GM08714 (cell line): ENCODE data around the gene NECAB2.

ENCODE experiments used
- H3K4me3 ChIP-seq: fragments of 200-500 bp; sonication (Bioruptor generic); 2 replicates; pipeline ENCODE4 v1.5.1; 2014; ENCODE audit warnings: mild to moderate bottlenecking, low read length, inconsistent platforms
- ZNF274 ChIP-seq: IDR thresholded peaks from 2 replicates; pipeline ENCODE4 v1.6.1; 2012; ENCODE audit warnings: mild to moderate bottlenecking, low read depth, low read length

NECAB2 gene

GRCh38 chr16:83963277-83964119 is 4.5 kb upstream of the NECAB2 start:
- TF ChIP-seq ZNF274 = no peak
- no peak overlapping the region for H3K4me3 ChIP-seq

- H3K4me3 ChIP-seq = no peak overlapping the region
- TF ChIP-seq ZNF274 = no peak
Observed at GRCh38 chr16:83964684-83965443, 3.2 kb upstream of the NECAB2 start.

GRCh38 chr16:83965444-83966152 is 2.4 kb upstream of the NECAB2 start:
- no peak for TF ChIP-seq ZNF274
- H3K4me3 ChIP-seq = no peak overlapping the region

- TF ChIP-seq ZNF274 = no peak
- H3K4me3 ChIP-seq = no peak overlapping the region
Observed at GRCh38 chr16:83966153-83966696, 1.8 kb upstream of the NECAB2 start.

GRCh38 chr16:83967091-83967490 is 953 bp upstream of the NECAB2 start:
- no peak overlapping the region for H3K4me3 ChIP-seq
- TF ChIP-seq ZNF274 = no peak

- H3K4me3 ChIP-seq = no peak overlapping the region
Observed at GRCh38 chr16:83968306-83968851, 335 bp downstream of the NECAB2 start.

GRCh38 chr16:83968891-83969649 is 1.0 kb downstream of the NECAB2 start:
- H3K4me3 ChIP-seq = no peak overlapping the region
- no peak for TF ChIP-seq ZNF274

More at GRCh38 chr16:83968306-83968851, 335 bp downstream of the NECAB2 start:
- TF ChIP-seq ZNF274 = no peak

- no peak overlapping the region for H3K4me3 ChIP-seq
- TF ChIP-seq ZNF274 = no peak
Observed at GRCh38 chr16:83969771-83970429, 1.9 kb downstream of the NECAB2 start.

GRCh38 chr16:83970430-83970815 is 2.4 kb downstream of the NECAB2 start:
- no peak overlapping the region for H3K4me3 ChIP-seq
- no peak for TF ChIP-seq ZNF274

- TF ChIP-seq ZNF274 = no peak
Observed at GRCh38 chr16:83971165-83972130, 3.4 kb downstream of the NECAB2 start.

GRCh38 chr16:83972256-83973008 is 4.4 kb downstream of the NECAB2 start:
- no peak for TF ChIP-seq ZNF274
- H3K4me3 ChIP-seq = no peak overlapping the region

More at GRCh38 chr16:83971165-83972130, 3.4 kb downstream of the NECAB2 start:
- H3K4me3 ChIP-seq = no peak overlapping the region
